Neural progenitor cell (in vitro differentiated cells): ENCODE results near the gene GADD45B. TPM values are rescaled to one million over a fixed set of nuclear protein-coding genes. Genes with fewer than 3 reads are reported as not detected.

Experiments
- DNase-seq: peaks from one replicate; pipeline ENCODE4 v3.0.0-alpha.2; 2016; ENCODE audit warnings: low spot score
- H2AFZ ChIP-seq: fragments of 200-600 bp; sonication (generic); replicated peaks from 2 replicates; pipeline ENCODE4 v1.6.1; 2016; ENCODE audit warnings: antibody characterized with exemption
- H3F3A ChIP-seq: fragments of 200-600 bp; sonication (generic); 2 replicates; pipeline ENCODE4 v1.6.1; 2016; ENCODE audit warnings: antibody characterized with exemption, low read depth
- H3K27ac ChIP-seq: fragments of 200-600 bp; sonication (generic); 2 replicates; pipeline ENCODE4 v1.5.1; 2016; ENCODE audit warnings: mild to moderate bottlenecking
- H3K27me3 ChIP-seq: fragments of 200-600 bp; sonication (generic); 2 replicates; pipeline ENCODE4 v1.6.1; 2016; ENCODE audit warnings: mild to moderate bottlenecking, moderate library complexity
- H3K36me3 ChIP-seq: fragments of 200-600 bp; sonication (generic); 2 replicates; pipeline ENCODE4 v1.5.1; 2016
- H3K4me1 ChIP-seq: fragments of 200-600 bp; sonication (generic); 2 replicates; pipeline ENCODE4 v1.6.1; 2016; ENCODE audit warnings: mixed run types
- H3K4me2 ChIP-seq: fragments of 200-600 bp; sonication (generic); 2 replicates; pipeline ENCODE4 v1.6.1; 2016
- H3K4me3 ChIP-seq: fragments of 200-600 bp; sonication (generic); 2 replicates; pipeline ENCODE4 v1.5.1; 2016
- H3K79me2 ChIP-seq: fragments of 200-600 bp; sonication (generic); 2 replicates; pipeline ENCODE4 v1.6.1; 2016; ENCODE audit warnings: low read depth
- H3K9ac ChIP-seq: fragments of 200-600 bp; sonication (generic); 2 replicates; pipeline ENCODE4 v1.6.1; 2016
- H3K9me3 ChIP-seq: fragments of 200-600 bp; sonication (generic); 2 replicates; pipeline ENCODE4 v1.5.1; 2016; ENCODE audit warnings: low read depth
- H4K20me1 ChIP-seq: fragments of 200-600 bp; sonication (generic); 2 replicates; pipeline ENCODE4 v1.6.1; 2016; ENCODE audit warnings: low read depth
- H3K27ac Mint-ChIP-seq: 3 replicates; pipeline ENCODE4 v1.8.0; 2021; ENCODE audit warnings: mixed read lengths
- H3K27me3 Mint-ChIP-seq: 2 replicates; pipeline ENCODE4 v1.8.0; 2022; ENCODE audit warnings: low read depth, mild to moderate bottlenecking, inconsistent platforms, moderate library complexity, mixed read lengths; ENCODE audit not compliant: insufficient read depth
- H3K36me3 Mint-ChIP-seq: 3 replicates; pipeline ENCODE4 v1.8.0; 2021; ENCODE audit warnings: mixed read lengths
- H3K4me1 Mint-ChIP-seq: 3 replicates; pipeline ENCODE4 v1.8.0; 2021; ENCODE audit warnings: mixed read lengths
- H3K4me3 Mint-ChIP-seq: 3 replicates; pipeline ENCODE4 v1.8.0; 2021; ENCODE audit warnings: mild to moderate bottlenecking, moderate library complexity, mixed read lengths
- H3K9me3 Mint-ChIP-seq: 3 replicates; pipeline ENCODE4 v1.8.0; 2020; ENCODE audit warnings: mixed read lengths
- CTCF ChIP-seq: fragments of 200-600 bp; sonication (generic); IDR thresholded peaks from 2 replicates; pipeline ENCODE4 v1.5.1; 2017; ENCODE audit warnings: antibody characterized with exemption, mild to moderate bottlenecking
- EZH2 ChIP-seq: fragments of 200-600 bp; sonication (generic); IDR thresholded peaks from 2 replicates; pipeline ENCODE4 v1.6.1; 2017; ENCODE audit warnings: antibody characterized with exemption, mild to moderate bottlenecking, moderate library complexity
- EZH2phosphoT487 ChIP-seq: fragments of 200-600 bp; sonication (generic); IDR thresholded peaks from 2 replicates; pipeline ENCODE4 v1.6.1; 2017; ENCODE audit warnings: antibody characterized with exemption
- total RNA-seq: library from RNA; depleted of rRNA; stranded (reverse); fragments of >200 nt; gene quantifications from 2 replicates; pipeline ENCODE4 v1.2.3, GENCODE V29; 2015; ENCODE audit warnings: low replicate concordance

GADD45B gene
- total RNA-seq, 1 donor from 2014 or later: 6.2 TPM

- peaks cover 11% of the 10 kb centered on the region for H3K4me1 ChIP-seq
- no peak overlapping the region for H3K27ac ChIP-seq
- TF ChIP-seq EZH2: no peak
- no peak for TF ChIP-seq CTCF
- TF ChIP-seq EZH2phosphoT487: no peak
- H3K27me3 ChIP-seq: no peaks in the 10 kb centered on the region
- peaks cover 7% of the 10 kb centered on the region for H4K20me1 ChIP-seq
- no peak overlapping the region for H3K9ac ChIP-seq
- Mint-ChIP-seq H3K36me3 (peaks cover 9% of the 10 kb centered on the region), H3K9me3 (no peaks in the 10 kb centered on the region), H3K27me3 (peaks cover 19% of the 10 kb centered on the region), H3K27ac (no peak overlapping the region), H3K4me3 (no peak overlapping the region), H3K4me1 (peaks cover 7% of the 10 kb centered on the region)
- DNase-seq: no peak
- no peaks in the 10 kb centered on the region for H3K9me3 ChIP-seq
- no peak overlapping the region for H3K4me3 ChIP-seq
- no peaks in the 10 kb centered on the region for H3K36me3 ChIP-seq
- no peak overlapping the region for H3K4me2 ChIP-seq
- H3K79me2 ChIP-seq: peaks cover 7% of the 10 kb centered on the region
- peaks cover 37% of the 10 kb centered on the region for H3F3A ChIP-seq
- H2AFZ ChIP-seq: no peak overlapping the region
Observed at GRCh38 chr19:2431318-2432055, 44.4 kb upstream of the GADD45B start.

GRCh38 chr19:2432131-2432848, 43.6 kb upstream of the GADD45B start:
- Mint-ChIP-seq H3K27me3 (peaks cover 18% of the 10 kb centered on the region), H3K4me1 (peaks cover 6% of the 10 kb centered on the region), H3K36me3 (peaks cover 10% of the 10 kb centered on the region), H3K4me3 (no peak overlapping the region), H3K27ac (no peak overlapping the region), H3K9me3 (no peaks in the 10 kb centered on the region)
- H4K20me1 ChIP-seq: no peaks in the 10 kb centered on the region
- H3K27me3 ChIP-seq: no peaks in the 10 kb centered on the region
- no peaks in the 10 kb centered on the region for H3K79me2 ChIP-seq
- H3K27ac ChIP-seq: no peak overlapping the region
- H3K4me3 ChIP-seq: no peak overlapping the region
- H3F3A ChIP-seq: peaks cover 32% of the 10 kb centered on the region
- TF ChIP-seq CTCF: no peak
- TF ChIP-seq EZH2phosphoT487: no peak
- TF ChIP-seq EZH2: no peak
- H3K9me3 ChIP-seq: no peaks in the 10 kb centered on the region
- H3K9ac ChIP-seq: no peak overlapping the region
- no peak overlapping the region for H2AFZ ChIP-seq
- H3K4me2 ChIP-seq: no peak overlapping the region
- no peak for DNase-seq
- peaks cover 7% of the 10 kb centered on the region for H3K4me1 ChIP-seq
- no peaks in the 10 kb centered on the region for H3K36me3 ChIP-seq

- Mint-ChIP-seq H3K27ac (no peak overlapping the region), H3K4me3 (no peak overlapping the region), H3K36me3 (peaks cover 12% of the 10 kb centered on the region), H3K27me3 (peaks cover 14% of the 10 kb centered on the region), H3K4me1 (peaks cover 2% of the 10 kb centered on the region), H3K9me3 (no peaks in the 10 kb centered on the region)
- Histone ChIP-seq H3K9ac (no peak overlapping the region), H4K20me1 (peaks cover 10% of the 10 kb centered on the region), H3F3A (peaks cover 21% of the 10 kb centered on the region), H3K4me2 (no peak overlapping the region), H3K36me3 (no peaks in the 10 kb centered on the region), H3K4me3 (no peak overlapping the region), H3K27ac (no peak overlapping the region), H3K79me2 (no peaks in the 10 kb centered on the region), H3K9me3 (no peaks in the 10 kb centered on the region), H3K4me1 (no peaks in the 10 kb centered on the region), H3K27me3 (no peaks in the 10 kb centered on the region), H2AFZ (no peak overlapping the region)
- TF ChIP-seq EZH2 (no peak), EZH2phosphoT487 (no peak), CTCF (no peak)
- DNase-seq: no peak
Observed at GRCh38 chr19:2433854-2434253, 42.1 kb upstream of the GADD45B start.
